ENCODE measurements around the gene DOCK9.

- TF ChIP-seq POLR2A (IDR thresholded peaks at IDR 0.05) (no peak), CTCF (IDR thresholded peaks at IDR 0.05) (no peak), POLR2AphosphoS5 (IDR thresholded peaks at IDR 0.05; ENCODE audit: insufficient read depth in 1 of 2, low read depth in 1 of 2) (no peak)
Measured at GRCh38 chr13:98780451-98780850, 197.4 kb downstream of the DOCK9 start.
